HepG2 (cell line): ENCODE data around the gene SLX4. TPM values are rescaled to one million over a fixed set of nuclear protein-coding genes. Genes with fewer than 3 reads are reported as not detected.
A peak's percentile ranks its signal among the peaks of the same experiment; 100 is the strongest.

Experiments used
- ADNP ChIP-seq: sonication (generic); formaldehyde crosslinking; IDR thresholded peaks from 2 replicates; pipeline ENCODE4 v1.4.0; 2020; ENCODE audit warnings: missing genetic modification reagents
- ATF4 ChIP-seq, 2 experiments: fragments of 450-650 bp in 1 of 2; sonication (generic) in 1 of 2; formaldehyde crosslinking; IDR thresholded peaks; 2 replicates each; pipeline versions ENCODE4 v1.5.0 to v1.8.0; 2020 to 2022; ENCODE audit warnings: mild to moderate bottlenecking in 1 of 2, missing genetic modification reagents in 1 of 2
- CBX5 ChIP-seq: sonication (generic); formaldehyde crosslinking; IDR thresholded peaks from 2 replicates; pipeline ENCODE4 v1.4.0; 2020; ENCODE audit warnings: missing genetic modification reagents, borderline replicate concordance
- CCDC6 ChIP-seq: sonication (generic); formaldehyde crosslinking; IDR thresholded peaks from 2 replicates; pipeline ENCODE4 v1.8.1; 2022; ENCODE audit warnings: mild to moderate bottlenecking, missing genetic modification reagents, moderate library complexity
- FOSL2 ChIP-seq: sonication (generic); formaldehyde crosslinking; IDR thresholded peaks from 2 replicates; pipeline ENCODE4 v1.4.0; 2020; ENCODE audit warnings: missing genetic modification reagents
- FOXC1 ChIP-seq: sonication (generic); formaldehyde crosslinking; IDR thresholded peaks from 2 replicates; pipeline ENCODE4 v1.8.0; 2022; ENCODE audit warnings: mild to moderate bottlenecking, missing genetic modification reagents, borderline replicate concordance
- FUBP1 ChIP-seq: sonication (generic); formaldehyde crosslinking; IDR thresholded peaks from 2 replicates; pipeline ENCODE4 v1.5.1; 2020; ENCODE audit warnings: missing genetic modification reagents, mild to moderate bottlenecking, borderline replicate concordance
- HIC2 ChIP-seq: sonication (generic); formaldehyde crosslinking; IDR thresholded peaks from 2 replicates; pipeline ENCODE4 v1.9.0; 2022; ENCODE audit warnings: low read depth, missing genetic modification reagents
- HMGXB4 ChIP-seq, 2 experiments: sonication (generic) in 1 of 2; formaldehyde crosslinking in 1 of 2; IDR thresholded peaks; 2 replicates each; pipeline versions ENCODE4 v1.4.0 to v1.6.1; 2018 to 2020; ENCODE audit warnings: missing genetic modification reagents in 2 of 2, borderline replicate concordance in 1 of 2, low read depth in 1 of 2, mild to moderate bottlenecking in 1 of 2, missing biosample characterization in 1 of 2
- MIER3 ChIP-seq: IDR thresholded peaks from 2 replicates; pipeline ENCODE4 v1.6.1; 2016; ENCODE audit warnings: missing compliant biosample characterization, borderline replicate concordance
- MTA3 ChIP-seq: sonication (generic); formaldehyde crosslinking; IDR thresholded peaks from 2 replicates; pipeline ENCODE4 v1.4.0; 2020; ENCODE audit warnings: missing genetic modification reagents
- PHF21A ChIP-seq: sonication (generic); formaldehyde crosslinking; IDR thresholded peaks from 2 replicates; pipeline ENCODE4 v1.5.0; 2020; ENCODE audit warnings: mild to moderate bottlenecking, missing genetic modification reagents
- PPARG ChIP-seq: conservative IDR thresholded peaks from 2 replicates; pipeline ENCODE4 v1.6.1; 2016; ENCODE audit warnings: missing biosample characterization, missing genetic modification reagents
- SNRNP70 ChIP-seq: fragments of 200-400 bp; formaldehyde crosslinking; IDR thresholded peaks from 2 replicates; pipeline ENCODE4 v1.6.1; 2017; ENCODE audit warnings: mild to moderate bottlenecking, low read depth, low read length, moderate library complexity
- ZBTB1 ChIP-seq: sonication (generic); formaldehyde crosslinking; IDR thresholded peaks from 2 replicates; pipeline ENCODE4 v1.4.0; 2020; ENCODE audit warnings: missing genetic modification reagents, borderline replicate concordance
- ZBTB39 ChIP-seq: sonication (generic); formaldehyde crosslinking; IDR thresholded peaks from 2 replicates; pipeline ENCODE4 v1.5.0; 2020; ENCODE audit warnings: missing genetic modification reagents
- ZC3H13 ChIP-seq: sonication (generic); formaldehyde crosslinking; IDR thresholded peaks from 2 replicates; pipeline ENCODE4 v1.8.1; 2023; ENCODE audit warnings: mild to moderate bottlenecking, missing genetic modification reagents, moderate library complexity
- ZNF44 ChIP-seq: sonication (generic); formaldehyde crosslinking; IDR thresholded peaks from 2 replicates; pipeline ENCODE4 v1.5.1; 2020; ENCODE audit warnings: mild to moderate bottlenecking, missing genetic modification reagents
- ZNF772 ChIP-seq: sonication (generic); formaldehyde crosslinking; IDR thresholded peaks from 2 replicates; pipeline ENCODE4 v1.5.0; 2020; ENCODE audit warnings: mild to moderate bottlenecking, missing genetic modification reagents
- ZNF792 ChIP-seq: IDR thresholded peaks from 2 replicates; pipeline ENCODE4 v1.6.1; 2016
- ZNF878 ChIP-seq: sonication (generic); formaldehyde crosslinking; IDR thresholded peaks from 2 replicates; pipeline ENCODE4 v1.8.1; 2023; ENCODE audit warnings: mild to moderate bottlenecking, missing genetic modification reagents, moderate library complexity
- polyA plus RNA-seq, 8 experiments: library from polyadenylated mRNA; depleted of rRNA in 3 of 8; stranded (reverse) in 7 of 8; unstranded in 1 of 8; fragments of >200 nt; fragmentation: Illumina TruSeq in 4 of 8; extraction: Trizol in 4 of 8; gene quantifications; 2 replicates each; pipeline versions ENCODE4 v1.2.1 to v1.2.3, GENCODE V29; 2011 to 2016; ENCODE audit warnings: low read depth in 4 of 8, missing spikeins in 1 of 8, mixed read lengths in 1 of 8; ENCODE audit not compliant: insufficient read depth in 1 of 8
- total RNA-seq, 5 experiments: library from RNA; depleted of rRNA; stranded (reverse); fragments of >200 nt; fragmentation: Illumina TruSeq; extraction: Trizol; gene quantifications; 2 replicates each; pipeline ENCODE4 v1.2.3, GENCODE V29; 2016; ENCODE audit warnings: low read depth in 1 of 5

SLX4 gene
- total and polyA plus RNA-seq, 2 of the 13 experiments (the other 11 are each of a cell fraction or from before 2014, with no cell fraction given), result 1.1 to 3.6 TPM

- TF ChIP-seq ZNF878 (CRISPR knock-in tag) (no peak), FUBP1 (CRISPR knock-in tag) (no peak), FOXC1 (CRISPR knock-in tag) (no peak), ZNF792 (CRISPR knock-in tag) (no peak), HMGXB4 (CRISPR knock-in tag; IDR thresholded peaks at IDR 0.05; ENCODE audit: borderline replicate concordance in 1 of 2, low read depth in 1 of 2) (peak in 1 of 2 experiments; percentile 18; a peak in 1 of 4 replicates), PHF21A (CRISPR knock-in tag) (peak; percentile 58; the same call in 1 of the 2 replicates), PPARG (CRISPR knock-in tag) (0 out of 2 replicates have a peak, but pooled peaks have one; percentile 15), CCDC6 (CRISPR knock-in tag) (peak; percentile 50; the same call in 1 of the 2 replicates), ADNP (CRISPR knock-in tag) (no peak), ZBTB1 (CRISPR knock-in tag) (no peak), MTA3 (no peak), SNRNP70 (no peak), ZNF44 (no peak), ZC3H13 (CRISPR knock-in tag) (no peak), HIC2 (CRISPR knock-in tag) (no peak), ZNF772 (no peak), MIER3 (CRISPR knock-in tag) (no peak), ZBTB39 (CRISPR knock-in tag) (no peak), FOSL2 (peak; percentile 15; the same call in 1 of the 2 replicates), ATF4 (CRISPR knock-in tag; IDR thresholded peaks at IDR 0.05) (no peak; a peak in 1 of 4 replicates), CBX5 (CRISPR knock-in tag) (no peak)
These were observed 1.3 kb downstream of the SLX4 start (continued) for GRCh38 chr16:3609895-3610697.
